Activated naive CD8-positive, alpha-beta T cell (primary cell): ENCODE data around the gene MBD4.

Source experiments
- H3K27ac Mint-ChIP-seq: one replicate; pipeline ENCODE4 v1.8.0; 2021; ENCODE audit warnings: mixed read lengths
- H3K27me3 Mint-ChIP-seq: one replicate; pipeline ENCODE4 v1.8.0; 2021; ENCODE audit warnings: mixed read lengths
- H3K36me3 Mint-ChIP-seq: one replicate; pipeline ENCODE4 v1.8.0; 2021; ENCODE audit warnings: mixed read lengths
- H3K4me1 Mint-ChIP-seq: one replicate; pipeline ENCODE4 v1.8.0; 2021; ENCODE audit warnings: low read depth, mixed read lengths
- H3K4me3 Mint-ChIP-seq: one replicate; pipeline ENCODE4 v1.8.0; 2021; ENCODE audit warnings: mild to moderate bottlenecking, mixed read lengths
- H3K9me3 Mint-ChIP-seq: one replicate; pipeline ENCODE4 v1.8.0; 2021; ENCODE audit warnings: low read depth, mixed read lengths

The MBD4 gene

DNA sequence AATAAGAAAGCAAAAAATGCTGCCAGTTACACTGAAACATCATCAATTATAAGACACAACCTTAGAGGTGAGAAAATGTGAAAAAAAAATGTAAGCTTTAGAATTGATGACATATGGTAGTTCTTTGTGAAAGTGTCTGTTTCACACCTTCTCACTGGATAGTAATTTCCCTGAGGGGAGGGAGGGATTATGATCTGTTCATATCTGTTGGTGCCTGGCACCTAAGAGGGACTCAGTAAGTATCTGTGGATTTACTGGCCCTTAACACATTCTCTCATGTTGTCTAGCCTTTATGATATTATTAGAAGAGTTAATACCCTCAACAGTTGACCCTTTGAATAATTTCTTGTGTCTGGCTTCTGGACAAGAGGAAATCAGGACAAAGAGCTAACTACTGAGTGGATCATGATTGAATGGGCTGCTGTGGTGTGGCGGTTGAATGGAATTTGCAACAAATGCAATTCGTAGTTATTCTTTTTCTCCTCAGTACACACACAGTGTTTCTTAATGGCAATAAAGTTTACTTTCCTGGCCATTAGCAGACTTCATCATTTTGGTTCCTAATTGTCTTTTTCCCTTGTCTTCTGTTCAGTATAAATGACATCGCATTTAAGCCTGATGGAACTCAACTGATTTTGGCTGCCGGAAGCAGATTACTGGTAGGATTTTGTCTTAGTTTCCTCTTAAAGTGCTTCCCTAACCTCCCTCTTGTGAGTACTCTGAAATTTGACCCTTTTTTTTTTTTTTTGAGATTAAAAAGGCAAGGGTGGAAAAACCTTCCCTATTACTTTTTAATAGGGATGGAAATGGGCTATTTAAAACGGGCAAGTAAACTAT lies 9.7 kb upstream of the MBD4 start:
- Mint-ChIP-seq H3K4me3 (no peak overlapping the region), H3K27me3 (no peaks in the 10 kb centered on the region), H3K4me1 (peaks cover 1% of the 10 kb centered on the region), H3K27ac (no peak overlapping the region), H3K9me3 (no peaks in the 10 kb centered on the region), H3K36me3 (peaks cover 26% of the 10 kb centered on the region)

DNA sequence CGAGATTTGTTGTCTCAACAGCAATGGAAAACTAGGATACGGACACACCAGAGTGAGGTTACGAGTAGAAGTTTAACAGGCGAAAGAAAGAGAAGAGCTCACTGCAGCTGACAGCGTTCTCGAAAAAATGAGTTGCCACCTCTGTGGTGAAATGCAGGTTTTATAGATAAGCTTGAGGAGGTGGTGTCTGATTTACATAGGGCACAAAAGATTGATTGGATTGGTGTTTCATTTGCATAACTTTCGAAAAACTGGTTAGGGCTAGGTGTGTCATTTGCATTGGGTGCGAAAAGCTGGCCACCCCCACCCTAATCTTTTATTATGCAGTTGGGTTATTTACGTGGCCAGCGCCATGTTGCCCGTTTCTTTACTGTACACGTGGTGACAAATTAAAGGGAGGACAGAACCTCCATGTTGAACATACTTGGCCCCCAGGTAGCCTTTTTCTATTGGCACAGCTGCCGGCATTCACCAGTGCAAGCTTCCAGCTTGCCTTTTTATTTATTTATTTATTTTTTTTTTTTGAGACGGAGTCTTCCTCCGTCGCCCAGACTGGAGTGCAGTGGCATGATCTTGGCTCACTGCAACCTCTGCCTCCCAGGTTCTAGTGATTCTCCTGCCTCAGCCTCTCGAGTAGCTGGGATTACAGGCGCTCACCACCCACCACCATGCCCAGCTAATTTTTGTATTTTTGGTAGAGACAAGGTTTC lies 8.6 kb upstream of the MBD4 start:
- Mint-ChIP-seq H3K4me1 (peaks cover 3% of the 10 kb centered on the region), H3K27ac (no peak overlapping the region), H3K27me3 (no peaks in the 10 kb centered on the region), H3K36me3 (peaks cover 21% of the 10 kb centered on the region), H3K4me3 (no peak overlapping the region), H3K9me3 (no peaks in the 10 kb centered on the region)

DNA sequence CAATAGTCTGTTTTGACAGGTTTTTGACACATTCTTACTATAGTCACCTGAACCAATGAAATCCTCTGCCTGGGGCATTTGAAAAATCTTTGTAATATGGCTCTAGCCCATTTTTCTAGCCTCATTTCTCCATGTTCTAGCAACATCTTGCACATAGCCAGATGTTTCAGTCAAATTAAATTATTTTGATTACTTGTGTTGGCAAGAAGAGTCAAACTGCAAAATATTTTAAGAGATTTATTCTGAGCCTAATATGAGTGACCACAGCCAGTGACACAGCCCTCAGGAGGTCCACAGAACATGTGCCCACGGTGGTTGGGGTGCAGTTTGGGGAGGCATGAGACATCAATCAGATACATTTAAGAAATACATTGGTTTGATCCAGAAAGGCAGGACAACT lies 7.2 kb upstream of the MBD4 start:
- Mint-ChIP-seq H3K4me3 (no peak overlapping the region), H3K27me3 (no peaks in the 10 kb centered on the region), H3K4me1 (peaks cover 15% of the 10 kb centered on the region), H3K27ac (no peak overlapping the region), H3K9me3 (no peaks in the 10 kb centered on the region), H3K36me3 (peaks cover 9% of the 10 kb centered on the region)

DNA sequence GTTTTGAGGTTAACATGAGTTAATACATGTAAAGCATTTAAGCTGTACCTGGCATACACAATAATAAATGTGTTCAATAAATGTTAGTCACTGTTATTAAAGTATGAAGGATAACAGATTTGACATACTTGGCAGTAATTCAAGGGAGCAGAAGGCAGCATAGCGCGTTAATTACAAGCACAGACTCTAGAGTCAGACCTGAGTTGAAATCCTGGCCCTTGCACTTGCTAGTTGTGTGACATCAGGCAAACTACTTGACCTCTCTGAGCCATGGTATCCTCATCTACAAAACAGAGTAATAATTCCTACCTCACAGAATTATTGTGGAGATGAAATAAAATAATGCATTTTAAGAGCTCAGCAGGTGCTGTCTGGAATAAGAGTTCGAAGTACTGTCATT lies 5.7 kb upstream of the MBD4 start:
- H3K27ac Mint-ChIP-seq: no peak overlapping the region

DNA sequence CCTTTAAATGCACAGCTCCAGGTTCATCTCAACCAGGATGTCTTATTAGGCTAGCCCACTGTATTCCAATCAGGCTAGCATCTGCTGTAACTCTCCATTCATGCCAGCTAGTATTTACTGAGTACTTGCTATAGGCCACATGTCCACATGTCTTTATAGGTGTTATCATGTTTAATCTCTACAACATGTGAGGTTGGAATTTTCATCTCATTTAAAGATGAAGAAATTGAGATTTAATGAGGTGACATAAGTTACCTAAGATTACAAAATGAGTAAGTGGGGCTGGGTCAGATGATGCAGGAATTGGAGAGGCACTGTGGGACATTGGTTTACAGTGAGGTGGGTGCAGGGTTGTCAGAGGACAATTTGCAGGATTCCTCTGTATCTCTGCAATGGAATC lies 3.2 kb upstream of the MBD4 start:
- H3K27me3 Mint-ChIP-seq: no peaks in the 10 kb centered on the region
- H3K4me3 Mint-ChIP-seq: no peak overlapping the region
- H3K36me3 Mint-ChIP-seq: no peaks in the 10 kb centered on the region

More for the DNA sequence above, 5.7 kb upstream of the MBD4 start:
- no peaks in the 10 kb centered on the region for H3K27me3 Mint-ChIP-seq
- H3K36me3 Mint-ChIP-seq: peaks cover 5% of the 10 kb centered on the region
- no peaks in the 10 kb centered on the region for H3K9me3 Mint-ChIP-seq
- peaks cover 27% of the 10 kb centered on the region for H3K4me1 Mint-ChIP-seq
- H3K4me3 Mint-ChIP-seq: no peak overlapping the region

DNA sequence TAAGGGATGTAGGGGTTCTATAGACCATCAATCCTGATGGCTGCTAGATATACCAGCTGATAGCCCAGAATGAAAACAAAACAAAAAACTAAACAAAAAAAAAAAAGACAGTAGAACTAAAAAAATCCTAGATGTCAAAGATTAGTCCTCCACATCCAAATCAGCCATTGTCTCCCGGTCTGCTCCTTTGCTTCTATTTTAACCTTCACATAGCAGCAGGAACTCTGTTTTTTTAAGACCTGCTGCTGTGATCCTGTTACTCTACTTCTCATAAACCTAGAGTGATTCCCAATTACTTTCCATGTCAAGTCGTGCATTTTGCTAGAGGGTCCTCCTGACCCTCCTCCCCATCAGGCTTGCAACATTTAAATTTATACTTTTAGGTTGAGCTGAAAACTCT lies 2.7 kb upstream of the MBD4 start:
- Mint-ChIP-seq H3K27me3 (no peaks in the 10 kb centered on the region), H3K4me1 (peaks cover 45% of the 10 kb centered on the region), H3K9me3 (no peaks in the 10 kb centered on the region), H3K36me3 (peaks cover 4% of the 10 kb centered on the region), H3K4me3 (no peak overlapping the region), H3K27ac (peak overlapping the region; percentile 12)

More for the DNA sequence above, 3.2 kb upstream of the MBD4 start:
- Mint-ChIP-seq H3K9me3 (no peaks in the 10 kb centered on the region), H3K27ac (peak overlapping the region; percentile 12), H3K4me1 (peaks cover 41% of the 10 kb centered on the region)

DNA sequence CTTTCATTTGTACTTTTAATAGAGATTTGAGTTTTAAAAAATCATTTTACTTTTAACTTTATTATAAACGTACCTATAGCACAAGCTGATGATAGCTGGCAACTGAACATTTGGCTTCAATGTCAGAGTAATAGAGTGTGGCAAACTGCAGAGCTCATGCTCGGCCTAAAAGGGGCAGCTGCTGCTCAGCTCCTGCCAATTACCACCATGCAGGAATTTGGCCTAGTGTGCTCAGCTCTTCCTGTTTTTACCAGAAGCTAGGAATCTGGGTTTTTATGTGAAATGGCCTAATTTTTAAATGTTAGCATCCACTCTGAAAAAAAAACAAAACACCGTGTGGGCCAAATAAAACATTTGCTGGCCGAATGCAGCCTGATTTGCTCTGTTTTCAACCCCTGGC lies 2.0 kb upstream of the MBD4 start:
- H3K4me1 Mint-ChIP-seq: peaks cover 50% of the 10 kb centered on the region
- H3K4me3 Mint-ChIP-seq: peak overlapping the region; percentile 97
- H3K36me3 Mint-ChIP-seq: peaks cover 4% of the 10 kb centered on the region
- H3K9me3 Mint-ChIP-seq: no peaks in the 10 kb centered on the region
- H3K27ac Mint-ChIP-seq: peak overlapping the region; percentile 99
- H3K27me3 Mint-ChIP-seq: no peaks in the 10 kb centered on the region

DNA sequence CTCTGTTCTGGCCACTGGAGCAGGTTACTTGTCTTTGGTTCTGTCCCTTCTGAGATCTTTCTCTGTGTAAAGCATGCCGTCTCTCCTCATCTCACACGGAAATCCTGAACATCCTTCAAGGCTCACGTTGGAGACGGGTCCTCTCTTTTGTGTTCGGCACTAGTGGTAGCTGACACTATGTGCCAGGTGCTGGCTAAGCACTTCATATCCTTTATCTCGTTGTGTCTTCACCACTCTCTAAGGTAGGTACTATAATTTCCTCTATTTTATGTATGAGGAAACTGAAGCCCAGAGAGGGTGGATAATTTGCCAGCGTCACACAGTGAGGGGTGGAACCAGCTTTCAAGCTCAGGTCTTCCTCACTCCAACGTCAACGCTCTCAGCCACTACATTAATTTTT lies 1.5 kb upstream of the MBD4 start:
- Mint-ChIP-seq H3K4me1 (peaks cover 56% of the 10 kb centered on the region), H3K36me3 (peaks cover 4% of the 10 kb centered on the region), H3K27me3 (no peaks in the 10 kb centered on the region), H3K4me3 (peak overlapping the region; percentile 97), H3K27ac (peak overlapping the region; percentile 99), H3K9me3 (no peaks in the 10 kb centered on the region)

DNA sequence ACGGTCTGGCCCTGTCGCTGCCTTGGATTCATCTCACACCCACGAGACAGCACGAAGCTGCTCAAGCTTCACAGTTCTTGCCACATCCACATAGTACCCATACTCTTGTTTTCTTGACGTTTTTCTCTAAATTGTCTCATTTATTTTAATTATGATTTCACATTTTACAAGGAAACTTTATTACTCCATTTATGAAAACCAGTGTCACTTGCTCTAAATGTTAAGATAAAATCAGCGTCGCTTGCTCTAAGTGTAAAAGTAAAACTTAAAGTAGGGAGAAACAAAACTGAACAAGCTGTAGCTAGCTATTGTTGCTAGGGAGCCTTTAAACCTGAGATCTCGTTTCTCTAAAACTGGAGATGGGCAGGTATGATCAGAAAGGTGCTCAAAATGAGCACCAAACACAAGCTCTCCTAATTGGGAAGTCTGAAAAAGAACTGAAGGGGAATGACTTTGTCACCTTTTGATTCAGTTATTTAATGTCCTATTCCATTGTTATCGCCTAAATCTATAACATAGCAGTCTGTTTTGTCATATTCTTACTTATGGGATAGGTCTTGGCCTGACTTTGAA lies 956 bp upstream of the MBD4 start:
- Mint-ChIP-seq H3K36me3 (peaks cover 4% of the 10 kb centered on the region), H3K4me3 (peak overlapping the region; percentile 97), H3K27ac (peak overlapping the region; percentile 99), H3K27me3 (no peaks in the 10 kb centered on the region), H3K4me1 (peaks cover 61% of the 10 kb centered on the region), H3K9me3 (no peaks in the 10 kb centered on the region)

DNA sequence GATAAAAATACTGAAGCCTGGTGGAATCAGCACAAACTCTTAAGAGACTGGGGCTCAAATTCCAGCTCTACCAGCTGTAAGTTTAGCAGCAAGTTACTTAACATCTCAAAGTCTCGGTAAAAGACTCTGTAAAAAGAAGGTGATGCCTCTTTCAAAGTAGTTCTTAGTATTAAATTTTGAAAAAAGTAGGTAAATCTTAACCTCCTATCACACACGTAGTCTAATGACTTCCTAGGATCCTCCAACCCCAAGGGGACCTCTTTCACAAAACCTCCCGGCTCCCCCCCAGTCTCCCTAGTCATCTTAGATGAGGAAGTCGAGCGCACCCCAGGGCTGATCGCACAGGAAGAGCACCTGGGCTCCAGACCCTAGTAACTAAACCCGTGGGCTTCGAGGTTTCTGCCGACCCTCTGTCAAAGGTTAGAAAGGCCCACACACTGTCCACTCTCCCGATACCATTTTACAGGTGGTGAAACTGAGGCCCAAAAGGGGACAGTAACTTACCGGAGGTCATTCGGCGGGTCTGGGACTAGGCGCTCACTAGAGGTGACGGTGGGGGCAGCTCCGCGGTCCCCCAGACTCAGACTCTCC lies 427 bp downstream of the MBD4 start:
- H3K36me3 Mint-ChIP-seq: peaks cover 7% of the 10 kb centered on the region
- H3K27me3 Mint-ChIP-seq: no peaks in the 10 kb centered on the region
- peaks cover 72% of the 10 kb centered on the region for H3K4me1 Mint-ChIP-seq
- peak overlapping the region; percentile 97 for H3K4me3 Mint-ChIP-seq
- peak overlapping the region; percentile 99 for H3K27ac Mint-ChIP-seq
- H3K9me3 Mint-ChIP-seq: no peaks in the 10 kb centered on the region

DNA sequence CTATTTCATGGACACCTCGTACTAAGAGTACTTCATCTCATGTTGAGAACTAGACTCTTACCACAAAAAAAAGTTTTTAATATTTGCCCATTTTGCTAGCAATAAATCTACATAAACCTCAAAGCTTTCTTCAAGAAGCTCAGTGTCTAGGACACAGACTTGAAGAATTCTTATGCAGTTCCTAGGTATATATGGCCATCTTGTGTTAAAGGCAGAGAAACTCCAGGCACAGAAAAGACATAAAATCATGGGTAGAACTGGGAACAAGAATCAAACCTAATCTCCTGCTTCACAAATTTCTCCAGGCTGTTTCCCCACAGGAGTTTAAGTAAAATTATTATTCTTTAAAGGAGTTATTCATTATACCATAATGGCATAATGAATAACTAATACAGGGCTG lies 4.4 kb downstream of the MBD4 start:
- Mint-ChIP-seq H3K27ac (peak overlapping the region; percentile 29), H3K36me3 (peaks cover 7% of the 10 kb centered on the region), H3K27me3 (no peaks in the 10 kb centered on the region), H3K4me3 (peak overlapping the region; percentile 65), H3K4me1 (peaks cover 47% of the 10 kb centered on the region), H3K9me3 (no peaks in the 10 kb centered on the region)

DNA sequence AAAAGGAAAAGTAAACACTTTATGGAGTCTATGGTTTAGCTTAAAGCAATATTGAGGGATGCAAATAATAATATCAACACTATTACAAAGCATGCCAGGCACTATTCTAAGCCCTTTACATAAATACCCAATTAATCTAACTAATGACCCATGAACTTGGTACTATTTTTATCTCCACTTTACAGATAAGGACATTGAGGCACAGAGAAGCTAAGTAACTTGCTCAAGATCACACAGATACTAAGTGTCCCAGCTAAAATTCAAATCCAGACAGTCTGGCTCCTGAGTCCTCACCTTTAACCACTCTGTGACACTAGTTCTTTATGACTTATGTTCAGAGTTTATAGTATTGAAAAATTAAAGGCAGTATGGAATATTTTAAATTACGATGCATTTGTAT lies 5.6 kb downstream of the MBD4 start:
- no peak overlapping the region for H3K27ac Mint-ChIP-seq
- no peaks in the 10 kb centered on the region for H3K9me3 Mint-ChIP-seq
- peaks cover 49% of the 10 kb centered on the region for H3K4me1 Mint-ChIP-seq
- H3K27me3 Mint-ChIP-seq: no peaks in the 10 kb centered on the region
- H3K4me3 Mint-ChIP-seq: no peak overlapping the region
- peaks cover 7% of the 10 kb centered on the region for H3K36me3 Mint-ChIP-seq

DNA sequence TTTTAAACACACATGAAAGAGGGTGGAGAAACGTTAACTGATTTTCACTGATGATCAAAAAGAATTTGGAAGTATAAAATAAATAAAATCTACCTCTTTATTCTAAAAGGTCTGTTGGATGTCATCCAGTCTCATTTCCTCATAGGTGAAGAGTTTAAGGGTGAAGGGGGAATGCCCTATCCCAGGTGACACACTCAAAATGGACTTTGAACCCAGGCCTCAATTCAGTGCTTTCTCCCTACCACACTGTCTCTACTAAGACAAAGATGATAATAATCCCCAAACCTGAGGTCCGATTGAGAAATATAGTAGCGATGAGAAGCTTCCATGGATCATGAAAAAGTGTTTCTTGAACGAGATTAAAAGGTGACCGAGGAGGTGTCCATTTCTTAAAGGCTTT lies 6.2 kb downstream of the MBD4 start:
- Mint-ChIP-seq H3K27me3 (no peaks in the 10 kb centered on the region), H3K36me3 (peaks cover 9% of the 10 kb centered on the region), H3K9me3 (no peaks in the 10 kb centered on the region), H3K27ac (peak overlapping the region; percentile 6), H3K4me3 (no peak overlapping the region), H3K4me1 (peaks cover 51% of the 10 kb centered on the region)

DNA sequence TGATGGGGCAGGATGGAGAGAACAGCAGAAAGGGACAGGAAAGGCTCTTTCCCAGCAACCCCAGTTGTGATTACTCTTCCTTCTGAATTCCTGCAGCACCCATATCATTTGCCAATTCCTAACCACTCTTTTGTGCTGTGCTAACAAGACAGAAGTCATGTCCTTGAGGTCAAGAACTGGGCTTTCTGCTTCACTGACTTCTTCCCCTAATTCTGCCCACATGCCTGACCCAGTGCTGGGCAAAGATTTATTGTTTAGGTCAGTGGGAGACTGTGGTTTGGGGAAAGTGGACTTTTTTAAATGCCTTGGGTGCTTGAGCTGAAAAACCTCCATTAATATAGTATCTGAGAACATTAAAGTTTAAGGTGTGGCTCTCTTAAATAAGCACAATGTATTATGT lies 7.1 kb downstream of the MBD4 start:
- Mint-ChIP-seq H3K4me3 (no peak overlapping the region), H3K4me1 (peaks cover 51% of the 10 kb centered on the region), H3K9me3 (no peaks in the 10 kb centered on the region), H3K36me3 (peaks cover 8% of the 10 kb centered on the region), H3K27ac (no peak overlapping the region), H3K27me3 (no peaks in the 10 kb centered on the region)

DNA sequence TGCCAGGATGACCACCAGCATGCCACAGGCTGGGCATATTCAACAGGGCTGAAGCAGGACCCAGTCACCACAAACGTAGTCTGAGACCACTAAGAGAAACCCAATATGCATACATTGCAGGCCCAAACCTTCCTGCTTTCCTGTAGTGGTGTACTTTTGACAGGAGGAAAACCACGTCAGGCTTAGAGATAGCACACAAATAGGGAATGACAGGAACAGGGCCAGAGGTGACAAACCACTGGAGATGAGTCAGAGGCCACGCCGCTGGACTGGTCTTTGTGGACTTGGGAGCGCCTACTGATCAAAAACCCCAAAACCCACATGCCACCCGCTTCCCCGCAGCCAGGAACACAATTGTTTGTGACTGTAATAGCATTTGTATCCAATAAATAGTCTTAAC lies 7.7 kb downstream of the MBD4 start:
- peaks cover 6% of the 10 kb centered on the region for H3K36me3 Mint-ChIP-seq
- H3K27me3 Mint-ChIP-seq: no peaks in the 10 kb centered on the region
- H3K27ac Mint-ChIP-seq: peak overlapping the region; percentile 22
- no peak overlapping the region for H3K4me3 Mint-ChIP-seq
- H3K9me3 Mint-ChIP-seq: no peaks in the 10 kb centered on the region
- H3K4me1 Mint-ChIP-seq: peaks cover 48% of the 10 kb centered on the region
